BLaER1 (cell line): ENCODE measurements around the gene OR4D10.
"Not testable (repeated sequence)": the region's sequence is repeated elsewhere in the genome, so short reads cannot be mapped to it uniquely, and the experiment has no call there.

Experiments used
- H3K27ac ChIP-seq: shearing (Covaris generic); formaldehyde crosslinking; 2 replicates; pipeline ENCODE4 v1.8.1; 2022
- H3K27me3 ChIP-seq: shearing (Covaris generic); formaldehyde crosslinking; 2 replicates; pipeline ENCODE4 v1.8.1; 2022
- H3K36me3 ChIP-seq: shearing (Covaris generic); formaldehyde crosslinking; 2 replicates; pipeline ENCODE4 v1.8.1; 2022
- H3K4me1 ChIP-seq: shearing (Covaris generic); formaldehyde crosslinking; 2 replicates; pipeline ENCODE4 v1.8.1; 2022
- H3K4me2 ChIP-seq: shearing (Covaris generic); formaldehyde crosslinking; 2 replicates; pipeline ENCODE4 v1.8.1; 2022
- H3K4me3 ChIP-seq: shearing (Covaris generic); formaldehyde crosslinking; 2 replicates; pipeline ENCODE4 v1.8.1; 2022
- H3K9ac ChIP-seq: shearing (Covaris generic); formaldehyde crosslinking; 2 replicates; pipeline ENCODE4 v1.8.1; 2022
- H3K9me3 ChIP-seq: shearing (Covaris generic); formaldehyde crosslinking; 2 replicates; pipeline ENCODE4 v1.8.1; 2022
- H4K20me1 ChIP-seq: shearing (Covaris generic); formaldehyde crosslinking; 2 replicates; pipeline ENCODE4 v1.8.1; 2022
- Cebpa-rat ChIP-seq: shearing (Covaris generic); IDR thresholded peaks from 2 replicates; pipeline ENCODE4 v1.8.1; 2022

OR4D10 gene

GRCh38 chr11:59459916-59460315, 13.2 kb upstream of the OR4D10 start:
- no peak overlapping the region for H3K27ac ChIP-seq
- no peaks in the 10 kb centered on the region for H3K9me3 ChIP-seq
- no peaks in the 10 kb centered on the region for H3K36me3 ChIP-seq
- H3K9ac ChIP-seq: no peak overlapping the region
- no peak overlapping the region for H3K4me2 ChIP-seq
- TF ChIP-seq Cebpa-rat: no peak
- H3K4me1 ChIP-seq: no peaks in the 10 kb centered on the region; the same call in 1 of the 2 replicates
- H3K27me3 ChIP-seq: no peaks in the 10 kb centered on the region
- H3K4me3 ChIP-seq: no peak overlapping the region
- no peaks in the 10 kb centered on the region for H4K20me1 ChIP-seq

GRCh38 chr11:59463190-59463641, 9.9 kb upstream of the OR4D10 start:
- TF ChIP-seq Cebpa-rat: no peak
- H3K4me3 ChIP-seq: no peak overlapping the region

DNA sequence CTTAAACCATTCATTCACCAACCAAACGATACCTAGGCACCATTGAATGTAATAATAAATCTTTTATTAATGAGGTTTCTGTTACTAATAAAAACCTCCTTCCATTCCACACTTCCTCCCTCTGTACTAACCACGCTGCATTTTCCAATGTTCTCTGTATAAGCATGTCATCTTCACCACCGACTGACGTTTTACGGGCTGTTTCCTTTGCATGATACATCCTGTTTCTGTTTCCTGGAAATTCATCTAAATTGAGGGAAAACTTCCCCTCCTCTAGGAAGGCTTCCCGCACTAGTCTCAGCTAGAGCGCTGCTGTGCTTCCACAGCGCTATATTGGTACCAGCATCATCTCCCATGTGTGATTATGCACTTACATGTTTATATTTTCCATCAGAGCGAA, 2.1 kb downstream of the OR4D10 start:
- no peak overlapping the region for H3K4me3 ChIP-seq
- H3K27me3 ChIP-seq: no peaks in the 10 kb centered on the region
- H3K9me3 ChIP-seq: no peaks in the 10 kb centered on the region
- H4K20me1 ChIP-seq: no peaks in the 10 kb centered on the region
- H3K27ac ChIP-seq: no peak overlapping the region
- H3K9ac ChIP-seq: no peak overlapping the region
- no peak overlapping the region for H3K4me2 ChIP-seq
- peaks cover 11% of the 10 kb centered on the region for H3K4me1 ChIP-seq
- no peaks in the 10 kb centered on the region for H3K36me3 ChIP-seq
- TF ChIP-seq Cebpa-rat: no peak

More at GRCh38 chr11:59463190-59463641, 9.9 kb upstream of the OR4D10 start:
- H3K27me3 ChIP-seq: no peaks in the 10 kb centered on the region
- H3K9ac ChIP-seq: no peak overlapping the region
- H4K20me1 ChIP-seq: no peaks in the 10 kb centered on the region
- H3K4me1 ChIP-seq: no peaks in the 10 kb centered on the region; the same call in 1 of the 2 replicates
- no peaks in the 10 kb centered on the region for H3K36me3 ChIP-seq
- no peak overlapping the region for H3K27ac ChIP-seq
- no peak overlapping the region for H3K4me2 ChIP-seq
- H3K9me3 ChIP-seq: no peaks in the 10 kb centered on the region

DNA sequence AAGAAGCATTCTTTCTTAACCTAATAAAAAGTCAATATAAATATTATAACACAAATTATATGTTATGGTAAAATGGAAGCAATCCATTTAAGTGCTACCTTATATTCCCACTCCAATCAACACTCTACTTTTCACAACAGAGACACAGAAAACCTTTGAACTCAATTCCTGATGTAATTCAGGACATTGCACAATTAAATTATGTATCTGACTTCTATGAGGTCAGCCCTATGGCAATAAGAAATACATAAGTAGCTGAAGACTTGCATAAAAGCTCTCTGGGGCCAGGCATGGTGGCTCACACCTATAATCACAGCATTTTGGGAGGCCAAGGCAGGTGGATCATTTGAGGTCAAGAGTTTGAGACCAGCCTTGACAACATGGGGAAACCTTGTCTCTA, 6.8 kb downstream of the OR4D10 start:
- TF ChIP-seq Cebpa-rat: no peak
- Histone ChIP-seq H3K4me2 (no peak overlapping the region), H3K4me1 (peaks cover 7% of the 10 kb centered on the region), H4K20me1 (no peaks in the 10 kb centered on the region), H3K27ac (no peak overlapping the region), H3K36me3 (no peaks in the 10 kb centered on the region), H3K27me3 (no peaks in the 10 kb centered on the region), H3K9ac (no peak overlapping the region), H3K4me3 (no peak overlapping the region), H3K9me3 (no peaks in the 10 kb centered on the region)

- Histone ChIP-seq H3K4me1 (peaks cover 7% of the 10 kb centered on the region), H3K9me3 (no peaks in the 10 kb centered on the region), H3K27ac (no peak overlapping the region), H3K4me2 (no peak overlapping the region), H3K4me3 (no peak overlapping the region), H4K20me1 (no peaks in the 10 kb centered on the region), H3K36me3 (no peaks in the 10 kb centered on the region), H3K27me3 (no peaks in the 10 kb centered on the region), H3K9ac (no peak overlapping the region)
- no peak for TF ChIP-seq Cebpa-rat
Measured at GRCh38 chr11:59480359-59480758, 7.2 kb downstream of the OR4D10 start.

DNA sequence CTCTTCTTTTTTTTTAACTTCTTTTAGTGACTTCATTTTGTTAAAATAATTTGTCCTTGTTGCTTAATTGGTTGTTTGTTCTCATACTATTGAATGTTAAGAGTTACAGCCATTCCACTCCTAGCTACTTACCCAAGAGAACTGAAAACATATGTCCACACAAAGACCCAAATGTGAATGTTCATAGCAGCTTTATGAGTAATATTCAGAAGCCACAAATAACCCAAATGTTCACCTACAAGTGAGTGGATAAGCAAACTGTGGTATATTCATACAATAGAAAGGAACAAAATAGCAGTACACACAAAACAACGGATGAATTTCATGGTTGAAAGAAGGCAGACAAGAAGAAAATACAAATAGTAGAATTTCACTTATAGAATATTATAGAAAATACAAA, 28.8 kb downstream of the OR4D10 start:
- Histone ChIP-seq H3K9ac (no peak overlapping the region), H3K4me2 (no peak overlapping the region), H3K9me3 (no peaks in the 10 kb centered on the region), H4K20me1 (no peaks in the 10 kb centered on the region), H3K27me3 (no peaks in the 10 kb centered on the region), H3K4me3 (no peak overlapping the region), H3K27ac (no peak overlapping the region), H3K4me1 (no peaks in the 10 kb centered on the region), H3K36me3 (no peaks in the 10 kb centered on the region)
- no peak for TF ChIP-seq Cebpa-rat

GRCh38 chr11:59503276-59503675, 30.2 kb downstream of the OR4D10 start, which contains the start of gene OR4D11:
Gene OR4D11, plus strand, starts transcription at chr11:59503576. Its CDS starts 0 bp downstream, at chr11:59503576.
- TF ChIP-seq Cebpa-rat: no peak
- H3K9ac ChIP-seq: no peak within 1 kb of the TSS
- H3K36me3 ChIP-seq: no peaks in the 10 kb centered on the region
- H3K9me3 ChIP-seq: no peaks in the 10 kb centered on the region
- H3K4me2 ChIP-seq: no peak within 1 kb of the TSS
- H3K4me3 ChIP-seq: no peak within 1 kb of the TSS
- H3K4me1 ChIP-seq: no peaks in the 10 kb centered on the region
- H3K27ac ChIP-seq: no peak within 1 kb of the TSS
- no peaks in the 10 kb centered on the region for H4K20me1 ChIP-seq
- no peaks in the 10 kb centered on the region for H3K27me3 ChIP-seq

DNA sequence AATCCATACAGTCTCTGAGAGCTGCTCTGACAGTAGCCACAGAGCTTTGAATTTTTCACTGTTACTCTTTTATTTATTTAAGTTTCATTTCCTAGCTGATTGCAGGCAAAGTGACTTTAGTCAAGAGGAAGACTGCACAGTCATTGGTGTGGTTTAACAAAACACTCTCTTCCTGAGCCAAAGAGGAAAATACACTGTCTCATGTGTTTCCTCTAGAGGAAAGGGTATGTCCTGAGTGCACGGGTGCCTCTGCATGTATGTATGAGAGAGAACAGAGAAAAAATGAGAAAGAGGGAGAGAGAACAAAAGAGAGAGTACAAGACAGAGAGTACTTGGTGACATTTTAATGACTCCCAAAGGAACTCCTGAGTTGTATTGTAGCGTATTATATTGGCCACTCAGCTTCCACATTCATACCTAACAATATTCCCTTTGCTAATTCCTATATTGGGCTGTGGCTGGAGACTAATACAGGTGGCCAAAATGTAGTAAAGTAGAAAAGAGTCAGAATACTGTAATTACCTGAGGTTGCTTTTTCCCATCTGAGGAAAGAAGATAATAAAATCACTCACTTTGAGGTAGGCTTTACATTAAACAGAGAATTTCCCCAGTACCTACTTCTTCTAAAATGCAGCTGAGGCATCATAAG, 38.0 kb downstream of the OR4D10 start, which contains the start of gene OR4D9:
TSS of gene OR4D9 (plus strand) at position 599 of the 649 bp plus-strand sequence. CDS start 3,374 bp downstream, outside the sequence.
- H3K36me3 ChIP-seq: no peaks in the 10 kb centered on the region
- peaks cover 33% of the 10 kb centered on the region for H3K4me1 ChIP-seq
- H3K4me2 ChIP-seq: peak within 1 kb of the TSS; percentile 80
- no peaks in the 10 kb centered on the region for H3K27me3 ChIP-seq
- H3K4me3 ChIP-seq: no peak within 1 kb of the TSS; the same call in 1 of the 2 replicates
- H4K20me1 ChIP-seq: no peaks in the 10 kb centered on the region
- H3K9ac ChIP-seq: peak within 1 kb of the TSS; percentile 26; the same call in 1 of the 2 replicates
- peak within 1 kb of the TSS; percentile 64 for H3K27ac ChIP-seq
- no peaks in the 10 kb centered on the region for H3K9me3 ChIP-seq
- TF ChIP-seq Cebpa-rat: no peak

- peak overlapping the region; percentile 80 for H3K4me2 ChIP-seq
- no peak for TF ChIP-seq Cebpa-rat
- H3K27me3 ChIP-seq: no peaks in the 10 kb centered on the region
- no peaks in the 10 kb centered on the region for H4K20me1 ChIP-seq
- peaks cover 33% of the 10 kb centered on the region for H3K4me1 ChIP-seq
- no peaks in the 10 kb centered on the region for H3K9me3 ChIP-seq
- H3K4me3 ChIP-seq: no peak overlapping the region
- no peak overlapping the region for H3K9ac ChIP-seq
- H3K36me3 ChIP-seq: no peaks in the 10 kb centered on the region
- no peak overlapping the region for H3K27ac ChIP-seq
Measured at GRCh38 chr11:59511675-59512074, 38.6 kb downstream of the OR4D10 start.

DNA sequence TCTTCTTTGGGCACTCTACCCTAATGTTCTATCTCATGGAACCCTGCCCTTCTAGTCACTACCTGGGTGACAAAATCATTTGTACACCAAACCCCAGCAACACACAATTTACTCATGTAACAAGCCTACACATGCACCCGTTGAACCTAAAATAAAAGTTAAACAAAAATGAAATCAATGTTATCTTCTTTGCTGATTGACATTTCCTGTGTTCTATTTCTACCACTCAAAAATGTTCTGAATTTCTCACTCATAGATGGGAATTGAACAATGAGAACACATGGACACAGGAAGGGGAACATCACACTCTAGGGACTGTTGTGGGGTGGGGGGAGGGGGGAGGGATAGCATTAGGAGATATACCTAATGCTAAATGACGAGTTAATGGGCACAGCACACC, 47.0 kb downstream of the OR4D10 start:
- not testable (repeated sequence) for H3K27me3 ChIP-seq, H4K20me1 ChIP-seq, H3K9me3 ChIP-seq, H3K27ac ChIP-seq, H3K4me3 ChIP-seq, H3K9ac ChIP-seq, H3K36me3 ChIP-seq
- Histone ChIP-seq H3K4me1 (peaks cover 69% of the 10 kb centered on the region), H3K4me2 (peak overlapping the region; percentile 75)

GRCh38 chr11:59520741-59521140, 47.6 kb downstream of the OR4D10 start:
- peaks cover 69% of the 10 kb centered on the region for H3K4me1 ChIP-seq
- TF ChIP-seq Cebpa-rat: no peak
- H3K36me3 ChIP-seq: no peaks in the 10 kb centered on the region
- H3K27ac ChIP-seq: no peak overlapping the region
- H3K27me3 ChIP-seq: no peaks in the 10 kb centered on the region
- H3K9ac ChIP-seq: no peak overlapping the region
- no peak overlapping the region for H3K4me3 ChIP-seq
- H4K20me1 ChIP-seq: no peaks in the 10 kb centered on the region
- peak overlapping the region; percentile 75 for H3K4me2 ChIP-seq
- no peaks in the 10 kb centered on the region for H3K9me3 ChIP-seq
